OCI-LY3 (cell line): ENCODE measurements around the gene IRX4.

ENCODE experiments used
- CTCF ChIP-seq: fragments of 200-600, 300-600 bp; sonication (generic); IDR thresholded peaks from 2 replicates; pipeline ENCODE4 v1.5.1; 2014; ENCODE audit warnings: antibody characterized with exemption, low read length, low read depth
- EZH2phosphoT487 ChIP-seq: fragments of 200-600 bp; shearing (Covaris generic); IDR thresholded peaks from 2 replicates; pipeline ENCODE4 v1.6.1; 2018; ENCODE audit warnings: antibody characterized with exemption, mixed run types, low read depth

GRCh38 chr5:1919209-1919566 lies 36.5 kb upstream of the IRX4 start:
- TF ChIP-seq CTCF (no peak), EZH2phosphoT487 (no peak)
